ENCODE measurements around the gene KLHL22. TPM values are rescaled to one million over a fixed set of nuclear protein-coding genes. Genes with fewer than 3 reads are reported as not detected.
"Not testable (repeated sequence)": the region's sequence is repeated elsewhere in the genome, so short reads cannot be mapped to it uniquely, and the experiment has no call there.

The KLHL22 gene, protein sequence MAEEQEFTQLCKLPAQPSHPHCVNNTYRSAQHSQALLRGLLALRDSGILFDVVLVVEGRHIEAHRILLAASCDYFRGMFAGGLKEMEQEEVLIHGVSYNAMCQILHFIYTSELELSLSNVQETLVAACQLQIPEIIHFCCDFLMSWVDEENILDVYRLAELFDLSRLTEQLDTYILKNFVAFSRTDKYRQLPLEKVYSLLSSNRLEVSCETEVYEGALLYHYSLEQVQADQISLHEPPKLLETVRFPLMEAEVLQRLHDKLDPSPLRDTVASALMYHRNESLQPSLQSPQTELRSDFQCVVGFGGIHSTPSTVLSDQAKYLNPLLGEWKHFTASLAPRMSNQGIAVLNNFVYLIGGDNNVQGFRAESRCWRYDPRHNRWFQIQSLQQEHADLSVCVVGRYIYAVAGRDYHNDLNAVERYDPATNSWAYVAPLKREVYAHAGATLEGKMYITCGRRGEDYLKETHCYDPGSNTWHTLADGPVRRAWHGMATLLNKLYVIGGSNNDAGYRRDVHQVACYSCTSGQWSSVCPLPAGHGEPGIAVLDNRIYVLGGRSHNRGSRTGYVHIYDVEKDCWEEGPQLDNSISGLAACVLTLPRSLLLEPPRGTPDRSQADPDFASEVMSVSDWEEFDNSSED
- 8.6 and 13.7 TPM in 2 replicates for total RNA-seq (2014; rRNA removed; shearing (Covaris generic))

DNA sequence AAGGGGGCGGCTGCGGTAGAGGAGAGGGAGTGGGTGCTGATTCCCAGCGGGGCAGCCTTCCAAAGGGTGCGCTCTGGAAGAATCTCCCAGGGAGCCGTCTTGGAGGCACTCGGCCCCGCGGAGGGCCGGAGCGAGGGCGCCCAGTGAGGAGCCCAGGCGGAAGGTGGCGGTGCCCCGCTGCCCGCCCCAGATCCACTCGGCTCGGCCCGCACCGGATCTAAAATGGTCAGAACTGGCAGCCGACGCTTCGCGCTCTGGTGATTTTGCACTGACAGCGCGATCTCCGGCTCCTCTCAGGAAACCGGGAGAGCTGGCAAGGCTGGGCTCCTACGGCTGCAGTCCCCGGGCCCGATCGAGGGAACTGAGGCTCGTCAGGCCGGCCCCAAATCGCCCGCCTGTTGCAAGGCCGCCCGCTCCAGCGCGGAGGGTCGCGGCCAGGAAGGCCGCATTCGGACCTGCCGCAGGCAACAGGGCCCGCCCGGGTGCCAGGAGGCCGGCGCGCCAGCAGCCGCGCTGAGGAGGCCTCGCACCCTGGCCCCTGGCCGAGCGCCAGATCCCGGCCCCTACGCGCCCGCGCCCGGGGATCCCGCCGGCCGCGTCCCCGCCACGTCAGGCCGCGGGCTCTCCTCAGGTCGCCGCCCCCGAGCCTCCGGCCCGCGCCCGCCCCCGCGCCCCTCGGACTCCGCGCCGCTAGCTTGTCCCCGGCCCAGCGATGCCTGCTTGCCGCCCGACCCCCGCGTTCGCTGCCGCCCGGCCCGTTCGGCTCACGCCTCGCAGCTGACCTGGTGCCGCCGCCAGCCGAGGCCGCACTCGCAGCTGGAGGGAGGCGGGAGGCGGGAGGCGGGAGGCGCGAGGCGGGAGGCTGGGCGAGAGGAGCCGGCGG, at the start of gene KLHL22:
Gene KLHL22, minus strand, starts transcription at position 818 of the 883 bp plus-strand sequence. CDS start 6,584 bp downstream, outside the sequence.
- no peak for DNase-seq (ENCODE audit: low spot score)

DNA sequence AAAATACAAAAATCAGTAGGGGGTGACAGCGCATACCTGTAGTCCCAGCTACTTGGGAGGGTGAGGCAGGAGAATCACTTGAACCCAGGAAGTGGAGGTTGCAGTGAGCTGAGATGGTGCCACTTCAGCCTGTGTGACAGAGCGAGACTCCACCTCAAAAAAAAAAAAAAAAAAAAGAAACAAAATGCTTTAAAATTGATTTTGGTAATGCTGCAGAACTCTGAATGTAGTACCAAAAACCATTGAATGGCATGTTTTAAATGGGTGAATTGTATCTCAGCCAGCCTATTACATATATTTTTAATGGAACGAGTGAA, 49.7 kb upstream of the KLHL22 start:
- DNase-seq (ENCODE audit: low spot score): not testable (repeated sequence)

DNA sequence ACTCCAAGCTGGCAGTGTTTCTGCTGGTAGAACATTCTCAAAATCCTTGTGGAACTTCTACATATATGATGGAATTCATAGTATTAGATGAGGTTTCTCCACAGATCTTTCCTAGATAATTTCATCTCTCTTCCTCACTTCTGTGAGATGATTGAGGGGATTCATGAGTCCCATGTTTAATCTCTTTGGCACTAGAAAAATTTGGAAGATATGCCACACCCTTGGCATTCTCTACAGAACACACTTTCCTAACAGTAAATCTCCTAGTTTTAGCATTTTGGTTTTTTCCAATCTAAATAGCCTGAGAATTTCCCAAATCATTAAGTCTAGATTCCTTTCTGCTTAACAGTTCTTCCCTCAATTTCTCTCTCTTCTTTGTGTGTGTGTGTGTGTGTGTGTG, 47.1 kb upstream of the KLHL22 start:
- DNase-seq (ENCODE audit: low spot score): no peak

DNA sequence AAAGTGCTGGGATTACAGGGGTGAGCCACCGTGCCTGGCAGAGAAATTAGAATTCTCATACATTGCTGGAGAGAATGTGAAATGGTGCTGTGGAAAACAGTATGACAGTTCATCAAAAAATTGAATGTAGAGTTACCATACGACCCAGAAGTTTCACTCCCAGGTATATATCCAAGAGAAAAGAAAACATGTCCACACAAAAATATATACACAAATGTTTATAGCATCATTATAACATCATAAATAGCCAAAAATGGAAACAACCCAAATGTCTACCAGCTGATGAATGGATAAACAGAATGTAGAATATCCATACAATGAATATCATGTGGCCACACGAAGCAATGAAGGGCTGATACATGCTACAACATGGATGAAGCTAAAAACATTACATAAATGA, 46.5 kb upstream of the KLHL22 start:
- no peak for DNase-seq (ENCODE audit: low spot score)

DNA sequence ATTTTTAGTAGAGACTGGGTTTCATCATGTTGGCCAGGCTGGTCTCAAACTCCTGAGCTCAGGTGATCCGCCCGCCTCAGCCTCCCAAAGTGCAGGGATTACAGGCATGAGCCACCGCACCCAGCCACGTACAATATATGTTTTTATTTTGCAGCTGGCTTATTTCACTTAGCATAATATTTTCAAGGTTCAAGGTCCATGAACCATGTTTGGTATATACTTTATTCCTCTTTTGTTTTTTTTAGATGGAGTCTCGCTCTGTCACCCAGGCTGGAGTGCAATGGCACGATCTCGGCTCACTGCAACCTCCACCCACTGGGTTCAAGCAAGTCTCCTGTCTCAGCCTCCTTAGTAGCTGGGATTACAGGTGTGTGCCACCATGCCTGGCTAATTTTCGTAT, 43.3 kb upstream of the KLHL22 start:
- DNase-seq (ENCODE audit: low spot score): not testable (repeated sequence)

DNA sequence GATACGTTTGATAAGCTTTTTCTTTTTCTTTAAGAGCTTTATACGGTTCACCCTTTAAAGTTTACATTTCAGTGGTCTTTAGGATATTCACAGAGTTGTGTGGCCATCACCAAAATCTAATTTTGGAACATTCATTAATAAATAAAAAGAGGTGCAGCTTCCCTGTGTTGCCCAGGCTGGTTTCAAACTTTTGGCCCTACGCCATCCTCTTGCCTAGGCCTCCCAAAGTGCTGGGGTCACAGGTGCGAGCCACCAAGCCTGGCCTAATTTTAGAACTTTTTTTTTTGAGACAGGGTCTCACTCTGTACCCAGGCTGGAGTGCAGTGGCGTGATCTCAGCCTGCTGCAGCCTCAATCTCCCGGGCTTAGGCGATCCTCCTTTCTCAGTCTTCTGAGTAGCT, 42.4 kb upstream of the KLHL22 start:
- DNase-seq (ENCODE audit: low spot score): no peak

DNA sequence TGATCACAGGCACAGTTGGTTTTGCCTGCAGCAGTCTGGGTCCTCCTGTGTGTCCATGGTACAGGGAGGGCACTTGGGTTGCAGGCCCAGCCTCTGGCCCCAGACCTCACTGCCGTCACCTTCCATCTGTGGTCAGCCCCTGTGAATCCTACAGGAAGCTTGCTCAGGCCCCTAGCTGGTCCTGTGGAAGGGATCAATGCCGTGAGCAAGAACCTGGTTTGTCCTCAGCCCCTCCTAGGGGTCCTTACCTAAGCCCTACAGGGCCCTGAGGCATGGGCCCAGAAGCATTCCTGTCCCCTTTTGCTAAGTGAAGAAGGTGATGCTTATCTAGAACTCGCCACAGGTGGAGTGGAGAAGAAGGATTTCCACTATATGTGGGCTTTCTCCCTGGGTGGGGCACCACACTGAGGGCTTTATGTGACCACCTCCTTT, 41.7 kb upstream of the KLHL22 start:
- DNase-seq (ENCODE audit: low spot score): no peak

DNA sequence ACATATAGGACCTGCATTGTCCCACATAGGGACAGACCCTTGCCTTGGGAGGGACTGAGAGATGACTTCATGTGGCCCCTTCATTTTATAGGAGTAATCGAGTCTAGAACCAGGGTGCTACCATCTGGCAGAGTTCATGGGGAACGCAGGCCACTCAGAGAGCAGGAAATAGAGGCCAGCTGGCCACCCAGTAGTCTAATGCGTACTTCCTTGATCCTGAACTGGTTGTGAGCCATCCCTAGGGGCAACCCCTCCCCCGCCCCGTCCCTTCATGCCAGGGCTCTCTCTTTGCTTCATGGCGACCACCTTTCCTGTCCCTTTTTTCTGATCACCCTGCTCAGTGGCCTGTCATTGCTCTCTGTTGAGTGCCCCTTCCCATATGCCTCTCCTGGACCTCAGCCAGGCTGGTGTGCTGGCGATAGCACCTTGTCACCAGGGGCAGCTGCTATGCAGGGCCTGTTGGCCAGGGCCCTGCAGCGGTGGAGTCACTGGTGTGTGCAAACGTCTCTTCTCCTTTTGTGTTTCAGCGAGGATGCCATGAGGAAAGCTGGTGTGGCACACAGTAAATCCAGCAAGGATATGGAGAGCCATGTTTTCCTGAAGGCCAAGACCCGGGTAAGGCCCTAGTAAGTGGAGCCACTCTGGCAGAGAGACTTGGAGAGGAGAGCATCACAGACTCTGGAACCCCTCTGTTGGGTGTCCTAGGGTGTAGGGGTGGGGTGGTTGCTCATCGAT, 41.2 kb upstream of the KLHL22 start:
- no peak for DNase-seq (ENCODE audit: low spot score)

DNA sequence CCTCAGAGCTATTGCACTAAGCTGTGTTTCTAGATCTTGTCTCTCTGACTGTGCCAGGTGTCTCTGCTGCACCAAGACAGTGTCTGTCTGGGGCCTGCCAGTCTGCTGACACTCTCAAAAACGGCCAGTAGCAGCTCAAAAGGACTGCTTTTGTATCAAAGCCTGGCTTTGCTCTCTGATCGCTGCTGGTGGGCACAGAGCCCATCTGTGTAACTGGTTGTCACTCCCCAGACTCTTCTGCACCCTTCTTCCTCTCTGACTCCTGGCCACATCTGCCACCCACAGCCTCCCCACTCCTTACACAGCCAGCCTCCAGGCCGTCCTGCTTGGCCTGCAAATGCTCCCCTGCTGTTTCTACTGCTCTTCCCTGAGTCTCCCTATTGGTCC, 38.3 kb upstream of the KLHL22 start:
- DNase-seq (ENCODE audit: low spot score): no peak

DNA sequence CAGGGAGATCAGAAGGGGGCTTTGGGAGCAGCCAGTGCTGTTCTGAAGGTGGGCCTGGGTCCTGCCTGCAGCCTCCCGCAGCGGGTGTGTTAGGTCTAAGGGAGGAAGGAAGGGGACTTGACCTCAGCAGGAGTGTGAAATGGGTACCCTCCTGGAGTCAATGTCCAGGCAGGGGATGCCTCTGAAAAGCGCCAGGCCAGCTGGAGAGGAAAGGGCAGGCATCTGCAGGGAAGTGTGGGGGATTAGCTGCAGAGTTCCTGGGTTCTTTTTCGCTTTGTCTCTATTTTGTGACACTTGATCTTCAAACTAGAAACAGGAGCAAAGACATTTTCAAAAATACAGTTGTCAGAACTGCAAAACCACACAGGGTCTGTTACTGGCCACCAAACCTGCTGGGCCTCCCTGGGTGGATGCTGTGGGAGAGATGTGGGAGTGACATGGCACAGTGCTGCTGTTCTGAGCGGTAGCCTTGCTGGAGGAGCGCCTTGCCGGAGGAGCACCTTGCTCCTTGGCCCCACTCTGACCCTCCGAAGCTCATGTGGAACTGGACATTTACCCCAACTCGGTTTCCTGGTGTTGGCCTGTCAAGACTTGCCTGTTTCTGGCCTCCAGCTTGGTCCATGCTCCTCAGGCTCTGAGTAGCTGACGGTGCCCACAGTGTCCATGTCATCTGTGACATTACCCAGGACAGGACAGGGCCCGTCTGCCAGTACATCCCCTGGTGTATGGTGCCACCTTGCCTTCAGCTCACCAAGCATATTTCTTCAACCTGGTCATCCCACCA, 37.7 kb upstream of the KLHL22 start:
- DNase-seq (ENCODE audit: low spot score): no peak

DNA sequence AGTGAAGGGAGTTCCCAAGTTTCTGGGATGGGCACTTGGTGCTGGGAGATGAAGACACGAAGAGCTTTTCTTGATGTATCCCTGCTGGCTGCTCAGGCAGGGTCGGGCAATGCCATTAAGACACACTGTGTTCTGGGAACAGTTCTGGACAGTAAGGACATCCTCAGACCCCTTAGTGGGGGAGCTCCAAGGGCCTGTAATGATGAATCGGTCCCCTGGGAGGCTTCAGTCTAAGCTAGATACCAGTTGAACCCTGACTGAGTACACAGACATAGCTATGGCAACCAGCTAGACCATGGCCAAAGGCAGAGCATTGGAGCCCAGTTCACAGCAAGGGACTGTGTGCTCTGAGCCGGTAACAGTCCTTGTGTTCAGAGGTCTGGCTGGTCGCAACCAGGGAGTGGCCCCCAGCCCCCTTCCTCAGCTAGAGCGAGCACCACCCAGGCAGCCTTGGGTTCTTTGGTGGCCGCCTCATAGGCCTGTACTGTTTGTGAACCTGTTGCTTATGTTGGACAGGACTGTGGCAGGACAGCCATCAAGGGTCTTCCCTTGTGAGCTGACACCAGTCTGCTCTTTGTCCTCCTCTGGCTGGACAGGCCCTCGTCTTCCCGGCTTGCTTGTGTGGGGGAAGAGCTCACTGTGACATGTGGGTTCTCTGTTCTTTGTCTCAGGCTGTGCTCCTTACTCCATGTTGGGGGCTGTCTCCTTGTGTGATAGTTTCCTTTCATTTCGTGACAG, 36.8 kb upstream of the KLHL22 start:
- DNase-seq (ENCODE audit: low spot score): no peak

DNA sequence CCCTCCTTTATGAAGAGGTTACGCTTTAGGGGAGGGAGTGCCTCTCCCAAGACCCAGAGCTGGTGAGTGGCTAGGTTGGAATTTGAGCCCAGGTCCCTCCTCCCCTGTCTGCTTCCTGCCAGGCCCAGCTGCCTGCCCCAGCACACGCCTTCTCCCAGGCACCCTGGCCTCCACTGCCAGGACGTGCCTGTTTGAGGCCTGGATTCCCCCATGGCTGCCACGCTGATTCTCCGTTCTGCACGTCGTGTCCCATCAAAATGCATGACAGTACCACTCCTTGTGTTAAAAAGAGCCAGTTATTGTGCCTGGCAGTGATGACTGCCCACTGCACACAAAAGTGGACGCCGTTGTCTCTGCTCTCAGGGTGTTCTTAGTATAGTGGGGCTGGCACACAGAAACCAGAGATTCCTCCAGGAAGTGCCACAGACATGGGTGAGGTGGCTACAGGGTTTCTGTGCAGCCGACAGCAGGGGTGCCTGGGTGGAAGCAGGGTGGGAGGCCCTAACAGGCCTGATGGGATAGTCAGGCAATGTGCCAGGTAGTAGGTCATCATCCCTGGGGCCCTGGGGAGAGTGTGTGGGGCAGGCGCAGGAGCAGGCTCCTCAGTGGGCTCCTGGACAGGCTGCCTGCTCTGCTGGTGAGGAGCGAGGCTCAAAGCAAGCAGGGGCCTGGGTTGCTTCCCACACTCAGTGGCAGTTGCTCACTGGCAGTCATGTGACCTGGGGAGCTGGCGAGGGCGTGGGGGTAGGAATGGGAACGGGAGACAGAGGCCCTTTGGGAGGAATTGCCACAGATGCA, 36.0 kb upstream of the KLHL22 start:
- DNase-seq (ENCODE audit: low spot score): peak; percentile 70

DNA sequence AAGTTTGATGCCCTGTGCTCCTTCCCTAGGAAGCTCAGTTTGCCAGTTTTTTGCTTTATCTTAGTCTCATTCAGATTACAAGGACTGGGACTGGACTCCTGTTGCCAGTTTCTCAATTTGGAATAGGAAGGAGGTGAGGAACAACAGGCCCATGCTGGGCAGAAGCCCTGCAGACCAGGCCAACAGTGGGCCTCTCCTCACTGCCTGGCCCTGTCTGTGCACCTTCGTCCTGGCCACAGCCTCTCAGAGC, 35.5 kb upstream of the KLHL22 start:
- DNase-seq (ENCODE audit: low spot score): no peak

DNA sequence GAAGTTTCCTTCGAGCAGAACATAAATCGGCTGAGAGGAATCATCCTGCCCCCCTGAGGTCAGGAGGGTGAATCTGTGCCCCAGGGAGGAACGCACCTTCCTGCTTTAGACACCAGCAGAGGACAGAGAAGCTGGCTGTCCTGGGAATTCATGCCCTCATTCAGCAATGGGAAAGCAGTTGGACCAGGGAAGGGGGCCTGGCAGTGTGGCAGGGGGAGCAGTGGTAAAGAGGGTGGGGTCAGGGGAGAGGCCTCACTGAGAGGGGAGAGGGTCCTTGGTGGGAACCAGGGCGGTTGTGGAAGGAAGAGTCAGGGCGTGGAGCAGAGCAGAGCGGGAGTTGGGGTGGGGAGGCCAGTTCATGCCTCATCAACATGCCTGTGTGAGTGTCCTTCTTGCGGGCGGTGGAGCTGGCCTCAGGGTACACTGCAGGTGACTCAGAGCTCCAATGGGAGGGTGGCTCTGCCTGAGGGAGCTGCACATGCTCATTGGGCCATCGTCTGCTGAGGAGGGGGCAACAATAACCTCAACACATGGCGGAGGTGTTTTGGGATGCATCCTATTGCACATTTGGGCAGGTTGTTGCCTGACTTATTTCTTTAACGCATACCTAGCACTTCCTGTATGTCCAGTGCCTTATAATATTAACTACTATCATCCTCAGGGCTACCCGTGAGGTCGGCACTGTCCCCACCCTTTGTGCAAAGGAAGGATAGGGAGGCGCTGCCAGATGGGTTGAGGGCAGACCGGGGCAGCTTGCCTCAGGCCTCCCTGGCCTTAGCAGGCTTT, 35.0 kb upstream of the KLHL22 start:
- DNase-seq (ENCODE audit: low spot score): peak; percentile 46

DNA sequence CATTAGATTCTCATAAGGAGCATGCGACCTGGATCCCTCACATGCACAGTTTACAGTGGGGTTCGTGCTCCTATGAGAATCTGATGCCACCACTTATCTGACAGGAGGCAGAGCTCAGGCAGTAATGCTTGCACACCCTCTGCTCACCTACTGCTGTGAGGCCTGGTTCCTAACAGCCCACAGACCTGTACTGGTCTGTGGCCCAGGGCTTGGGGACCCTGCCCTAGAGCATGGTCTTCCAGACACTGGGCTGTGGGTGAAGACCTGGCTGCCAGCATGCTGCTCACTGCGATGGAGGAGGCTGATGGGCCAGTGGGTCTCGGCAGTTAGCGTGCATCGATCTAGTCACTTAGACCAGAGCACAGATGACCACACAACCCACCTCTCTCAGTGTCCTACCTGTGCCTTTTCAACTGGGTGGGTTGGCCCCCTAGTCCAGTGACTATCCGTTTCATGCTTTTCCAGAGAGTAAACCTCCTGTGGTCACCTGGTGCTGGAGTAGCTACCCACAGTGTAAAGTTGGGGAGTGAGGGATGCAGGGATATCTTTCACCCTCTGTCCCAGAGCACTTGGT, 32.9 kb upstream of the KLHL22 start:
- DNase-seq (ENCODE audit: low spot score): no peak

DNA sequence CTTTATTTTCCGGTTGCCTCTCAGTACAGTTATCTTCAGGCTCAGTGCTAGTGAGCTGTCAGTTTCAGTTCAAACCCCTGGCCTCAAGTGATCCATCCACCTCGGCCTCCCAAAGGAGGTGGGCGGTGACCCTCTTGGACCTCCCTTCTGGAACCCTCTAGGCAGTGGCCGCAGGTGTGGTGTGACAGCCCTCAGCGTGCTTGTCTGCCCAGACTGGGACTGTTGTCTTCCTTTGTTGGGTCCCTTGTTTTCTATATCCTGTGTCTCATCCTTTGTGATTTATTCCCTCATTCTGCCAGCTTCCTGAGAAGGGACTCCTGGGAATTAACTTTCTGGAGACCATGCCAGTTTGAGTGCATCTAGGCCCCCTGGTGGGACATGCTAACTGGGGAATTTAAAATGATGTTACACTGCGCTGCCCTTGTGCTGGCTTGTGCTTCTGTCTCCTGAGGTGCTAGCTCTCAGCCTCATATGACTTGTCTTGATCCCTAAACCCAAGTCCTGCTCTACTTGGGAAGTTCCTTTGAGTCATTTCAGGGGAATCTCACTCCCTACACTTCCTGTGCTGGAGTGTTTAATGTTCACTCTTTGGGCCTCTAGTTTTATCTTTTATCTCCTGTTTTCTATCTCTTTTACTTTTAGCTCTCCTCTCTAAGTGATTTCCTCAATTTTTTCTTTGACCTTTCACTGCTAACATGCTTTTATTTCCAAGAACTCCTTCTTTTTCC, 31.2 kb upstream of the KLHL22 start:
- no peak for DNase-seq (ENCODE audit: low spot score)

DNA sequence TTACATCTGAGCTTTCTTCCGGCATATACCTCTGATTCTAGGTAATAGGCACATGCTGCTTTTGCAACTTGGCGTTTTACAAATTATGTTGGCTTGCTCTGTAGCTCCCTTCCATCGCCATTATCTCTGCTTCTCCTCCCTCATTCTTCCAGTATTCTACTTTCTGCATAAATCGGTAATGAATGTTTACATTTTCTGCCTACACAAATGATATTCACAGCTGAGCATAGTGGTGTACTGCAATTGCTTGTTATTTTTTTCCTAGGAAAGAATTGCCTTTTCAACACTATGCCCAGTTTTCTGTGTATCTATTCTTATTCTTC, 30.7 kb upstream of the KLHL22 start:
- no peak for DNase-seq (ENCODE audit: low spot score)

DNA sequence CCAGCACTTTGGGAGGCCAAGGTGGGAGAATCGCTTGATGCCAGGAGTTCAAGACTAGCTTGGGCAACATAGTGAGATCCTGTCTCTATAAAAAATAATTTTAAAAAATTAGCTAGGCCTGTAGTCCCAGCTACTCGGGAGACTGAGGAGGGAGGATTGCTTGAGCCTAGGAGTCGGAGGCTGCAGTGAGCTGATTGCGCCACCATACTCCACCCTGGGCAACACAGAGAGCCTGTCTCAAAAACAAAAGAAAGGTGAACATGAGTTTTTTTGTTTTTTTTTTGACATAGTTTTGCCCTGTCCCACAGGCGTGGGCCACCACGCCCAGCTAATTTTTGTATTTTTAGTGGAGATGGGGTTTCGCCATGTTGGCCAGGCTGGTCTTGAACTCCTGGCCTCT, 29.5 kb upstream of the KLHL22 start:
- no peak for DNase-seq (ENCODE audit: low spot score)
